GM10266 (cell line): ENCODE measurements around the gene DAZL.

Experiments used
- DNase-seq: peaks from one replicate; pipeline ENCODE4 v3.0.0; 2012; ENCODE audit errors: extremely low spot score
- TF ChIP-seq, protein P1 (sequence below): IDR thresholded peaks from 2 replicates; pipeline ENCODE4 v1.5.1; 2012; ENCODE audit warnings: mild to moderate bottlenecking, low read depth; ENCODE audit not compliant: control insufficient read depth, insufficient read depth; ENCODE audit errors: missing control alignments

The DAZL gene

DNA sequence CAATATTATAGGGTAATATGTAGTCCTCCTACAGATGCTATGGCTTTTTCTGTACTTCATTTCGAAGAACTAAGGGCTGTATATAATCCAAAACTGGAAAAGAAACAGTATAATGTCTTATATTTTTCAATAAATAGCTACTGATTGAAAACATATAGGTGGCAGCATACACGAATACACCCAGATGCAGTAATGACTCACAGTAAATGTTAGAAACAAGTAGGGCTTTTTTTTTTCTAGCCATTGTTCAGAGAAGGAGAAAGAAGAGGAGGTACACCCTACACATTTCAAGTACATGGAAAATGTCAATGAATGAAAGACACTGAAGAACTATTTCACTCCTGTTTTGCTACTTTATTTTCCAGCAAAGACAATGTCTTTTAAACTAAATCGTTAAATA lies 9.4 kb downstream of the DAZL start:
- DNase-seq = no peak
- TF ChIP-seq, protein P1, sequence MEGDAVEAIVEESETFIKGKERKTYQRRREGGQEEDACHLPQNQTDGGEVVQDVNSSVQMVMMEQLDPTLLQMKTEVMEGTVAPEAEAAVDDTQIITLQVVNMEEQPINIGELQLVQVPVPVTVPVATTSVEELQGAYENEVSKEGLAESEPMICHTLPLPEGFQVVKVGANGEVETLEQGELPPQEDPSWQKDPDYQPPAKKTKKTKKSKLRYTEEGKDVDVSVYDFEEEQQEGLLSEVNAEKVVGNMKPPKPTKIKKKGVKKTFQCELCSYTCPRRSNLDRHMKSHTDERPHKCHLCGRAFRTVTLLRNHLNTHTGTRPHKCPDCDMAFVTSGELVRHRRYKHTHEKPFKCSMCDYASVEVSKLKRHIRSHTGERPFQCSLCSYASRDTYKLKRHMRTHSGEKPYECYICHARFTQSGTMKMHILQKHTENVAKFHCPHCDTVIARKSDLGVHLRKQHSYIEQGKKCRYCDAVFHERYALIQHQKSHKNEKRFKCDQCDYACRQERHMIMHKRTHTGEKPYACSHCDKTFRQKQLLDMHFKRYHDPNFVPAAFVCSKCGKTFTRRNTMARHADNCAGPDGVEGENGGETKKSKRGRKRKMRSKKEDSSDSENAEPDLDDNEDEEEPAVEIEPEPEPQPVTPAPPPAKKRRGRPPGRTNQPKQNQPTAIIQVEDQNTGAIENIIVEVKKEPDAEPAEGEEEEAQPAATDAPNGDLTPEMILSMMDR = no peak

DNA sequence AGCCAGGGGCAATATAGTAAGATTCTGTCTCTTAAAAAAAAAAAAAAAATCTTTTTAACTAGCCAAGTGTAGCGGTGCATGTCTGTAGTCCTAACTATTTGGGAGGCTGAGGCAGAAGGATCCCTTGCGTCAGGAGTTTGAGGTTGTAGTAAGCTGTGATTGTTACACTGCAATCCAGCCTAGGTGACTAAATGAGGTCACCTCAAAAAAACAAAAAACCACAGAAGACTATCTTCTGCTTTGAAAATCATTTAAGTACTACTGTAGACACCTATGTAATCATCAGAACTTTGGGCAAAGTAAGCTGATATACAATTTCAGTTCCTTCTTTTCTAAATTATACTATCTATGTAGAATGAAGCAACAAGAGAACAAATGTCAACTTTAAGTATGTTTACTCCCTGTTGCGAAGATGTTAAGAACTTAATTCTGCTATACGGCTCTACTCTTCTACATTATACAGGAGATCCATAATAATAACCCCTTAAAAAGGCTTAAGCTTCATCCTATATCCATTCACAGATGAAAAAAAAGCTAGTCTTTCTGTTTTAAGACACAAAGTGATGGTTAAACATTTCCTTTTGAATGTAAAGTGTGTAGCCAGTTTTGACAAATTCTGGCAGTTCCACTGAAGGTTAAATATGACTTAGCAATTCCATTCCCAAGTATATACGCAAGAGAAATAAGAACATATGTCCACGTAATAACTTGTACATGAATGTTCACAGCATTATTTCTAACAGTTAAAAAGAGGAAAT lies 15.2 kb downstream of the DAZL start:
- TF ChIP-seq, protein P1 = no peak
- peak; percentile 62 for DNase-seq

DNA sequence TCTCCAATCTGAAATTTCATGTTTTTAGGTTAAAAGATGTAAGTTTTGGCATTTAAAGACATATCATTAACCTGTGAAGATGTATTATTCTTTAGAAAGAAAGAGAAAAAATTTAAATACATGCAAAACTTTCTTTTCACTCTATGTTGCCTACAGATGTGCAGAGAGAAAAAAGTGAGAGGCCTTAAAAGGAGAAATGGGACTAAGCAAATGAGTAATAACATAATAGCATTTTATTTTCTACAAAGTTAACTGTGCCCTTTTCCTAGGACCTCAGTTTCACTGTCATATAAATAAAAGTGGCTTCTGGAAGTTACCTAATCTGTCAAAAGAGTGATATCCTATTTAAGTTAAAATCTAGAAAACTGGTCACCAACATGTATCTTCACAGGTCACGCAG lies 16.1 kb downstream of the DAZL start:
- no peak for DNase-seq
- TF ChIP-seq, protein P1 = no peak

DNA sequence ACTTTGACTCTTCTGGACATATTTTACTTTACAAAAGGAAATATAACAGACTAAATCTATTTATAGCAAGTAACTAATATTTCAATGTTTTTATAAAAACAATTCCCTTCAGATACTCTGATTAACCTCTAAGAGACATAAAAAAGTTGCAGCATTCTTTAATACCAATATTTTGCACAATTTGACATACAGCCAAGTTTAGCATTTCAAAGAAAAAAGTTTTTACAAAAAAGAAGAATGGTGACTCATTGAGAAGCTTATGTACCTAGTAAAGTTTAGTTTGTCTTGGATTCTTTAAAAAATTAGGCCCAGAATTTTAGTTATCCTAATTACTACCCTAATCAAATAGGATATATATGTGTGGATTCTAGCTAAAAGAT lies 17.6 kb downstream of the DAZL start:
- TF ChIP-seq, protein P1 = no peak
- no peak for DNase-seq

DNA sequence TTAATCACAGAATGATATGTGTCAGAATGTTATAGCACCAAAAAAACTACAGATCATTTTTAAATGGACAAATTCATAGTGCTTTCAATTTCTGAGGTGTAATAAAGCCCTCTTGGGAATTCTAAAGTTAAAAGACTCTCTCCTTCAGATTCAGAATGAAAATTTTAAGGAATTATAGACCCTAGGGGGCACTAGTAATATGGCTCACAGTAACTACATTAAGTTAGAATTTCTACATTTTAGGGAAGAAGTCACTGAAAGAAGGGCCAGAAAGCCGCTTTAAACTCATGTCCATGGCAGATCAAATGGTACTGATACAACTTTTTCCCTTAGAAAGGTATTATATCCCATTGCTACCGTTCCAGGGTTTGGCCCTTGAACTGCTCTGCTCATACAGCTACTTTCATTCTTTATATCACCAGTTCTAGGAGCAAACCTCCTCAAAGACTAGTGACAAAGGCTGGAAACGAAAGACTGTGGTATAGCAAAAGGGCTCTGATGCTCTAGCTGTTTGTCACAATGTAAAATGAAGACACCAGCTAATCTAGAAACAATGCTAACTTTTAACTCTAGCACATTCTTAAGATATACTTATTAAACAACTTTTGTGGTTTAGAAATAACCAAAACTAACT lies 18.1 kb downstream of the DAZL start:
- DNase-seq = no peak
- TF ChIP-seq, protein P1 = no peak

DNA sequence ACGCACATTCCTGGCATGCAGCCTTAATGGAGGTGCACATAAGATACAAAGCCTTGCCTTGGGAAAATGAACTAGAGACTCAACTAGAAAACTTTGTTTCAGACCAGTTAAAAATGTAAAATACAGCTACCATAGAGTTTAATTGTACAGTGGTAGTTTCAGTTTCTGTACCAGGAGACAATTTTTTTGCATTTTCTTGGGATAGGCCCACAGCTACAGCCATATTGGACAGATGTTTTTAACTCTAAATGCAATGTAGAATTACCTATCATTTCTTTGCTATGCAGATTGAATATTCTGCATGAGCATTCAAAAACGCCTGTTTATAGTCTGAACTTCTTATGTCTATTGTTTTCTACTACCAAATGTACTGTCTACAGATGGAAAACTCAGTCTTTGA lies 20.3 kb downstream of the DAZL start:
- no peak for DNase-seq
- TF ChIP-seq, protein P1 = no peak

DNA sequence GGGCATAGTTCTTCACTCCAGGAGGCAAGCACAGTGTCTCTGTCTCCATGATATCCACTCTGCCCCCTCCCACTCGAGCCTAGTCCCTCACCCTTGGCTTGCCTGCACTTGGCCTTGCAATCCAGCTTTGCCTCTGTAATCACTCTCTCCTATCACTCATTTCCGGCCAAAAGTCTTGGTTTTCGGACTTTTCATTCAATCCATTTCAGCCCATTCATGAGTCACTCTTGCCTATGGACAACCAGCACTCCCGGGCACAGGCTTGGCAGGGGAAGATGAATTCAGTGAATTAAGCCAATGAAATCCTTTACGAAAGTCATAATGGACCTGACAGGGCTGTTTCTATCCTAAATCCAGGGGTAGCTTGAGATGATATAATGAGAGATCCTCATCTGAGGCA lies 21.7 kb downstream of the DAZL start:
- no peak for DNase-seq

More for the DNA sequence above, 21.7 kb downstream of the DAZL start:
- TF ChIP-seq, protein P1 = no peak
